Lung (tissue), 16 donors: ENCODE data around the gene TMC5. TPM values are rescaled to one million over a fixed set of nuclear protein-coding genes. Genes with fewer than 3 reads are reported as not detected.
A peak's percentile ranks its signal among the peaks of the same experiment; 100 is the strongest.
"Not testable (repeated sequence)": the region's sequence is repeated elsewhere in the genome, so short reads cannot be mapped to it uniquely, and the experiment has no call there.

Source experiments
- ATAC-seq: fragments of 200-7000 bp; cut with Tn5 transposase; one replicate; pipeline ENCODE4 v1.9.1; 2020; ENCODE audit warnings: moderate number of reproducible peaks; ENCODE audit not compliant: insufficient read depth, low FRiP score
- DNase-seq, 3 donors: peaks; one replicate each; pipeline ENCODE4 v3.0.0-alpha.2; 2013 to 2017
- H3K27ac ChIP-seq, 2 donors: one replicate each; pipeline ENCODE4 v1.5.1; 2013; ENCODE audit warnings: mild to moderate bottlenecking in 2 of 2, moderate library complexity in 2 of 2, control low read depth in 1 of 2, inconsistent platforms in 1 of 2, low read depth in 1 of 2, low read length in 1 of 2
- H3K27me3 ChIP-seq, 3 donors: one replicate each; pipeline ENCODE4 v1.5.1; 2013; ENCODE audit warnings: low read length in 2 of 3; ENCODE audit not compliant: control insufficient read depth in 3 of 3, insufficient read depth in 3 of 3
- H3K36me3 ChIP-seq, 4 donors: one replicate each; pipeline ENCODE4 v1.5.1; 2013; ENCODE audit warnings: low read length in 4 of 4, mild to moderate bottlenecking in 1 of 4, moderate library complexity in 1 of 4; ENCODE audit not compliant: control insufficient read depth in 4 of 4, insufficient read depth in 4 of 4
- H3K4me1 ChIP-seq, 5 donors: one replicate each; pipeline ENCODE4 v1.5.1; 2013; ENCODE audit warnings: low read length in 5 of 5, mild to moderate bottlenecking in 2 of 5, moderate library complexity in 1 of 5; ENCODE audit not compliant: control insufficient read depth in 5 of 5, insufficient read depth in 5 of 5
- H3K4me3 ChIP-seq: one replicate; pipeline ENCODE4 v1.5.1; 2013; ENCODE audit warnings: mild to moderate bottlenecking, control low read depth, moderate library complexity
- H3K9ac ChIP-seq, 2 donors: one replicate each; pipeline ENCODE4 v1.5.1; 2013; ENCODE audit warnings: low read length in 2 of 2, control low read depth in 1 of 2; ENCODE audit not compliant: insufficient read depth in 1 of 2
- H3K9me3 ChIP-seq, 4 donors: one replicate each; pipeline ENCODE4 v1.5.1; 2013; ENCODE audit warnings: low read length in 3 of 4, mild to moderate bottlenecking in 1 of 4, moderate library complexity in 1 of 4; ENCODE audit not compliant: control insufficient read depth in 4 of 4, insufficient read depth in 3 of 4
- WGBS, 2 donors: extraction: QIAGEN DNeasy Blood & Tissue Kit; methylation state at CpG; one replicate each; pipeline ENCODE4 v1.1.7; 2013; 5-methylcytosine and 5-hydroxymethylcytosine counted together
- long read RNA-seq, 5 donors: transcript quantifications; one replicate each; lab custom pipeline, GENCODE V29; 2026
- polyA plus RNA-seq, 2 donors: library from polyadenylated mRNA; stranded (reverse); fragments of 200-250 nt; gene quantifications; one replicate each; pipeline ENCODE4 v1.2.1, GENCODE V29; 2013
- total RNA-seq, 2 donors: library from RNA; depleted of rRNA in 1 of 2; stranded (reverse); fragments of >200 nt in 1 of 2; gene quantifications; one replicate each; pipeline ENCODE4 v1.2.1, GENCODE V29; 2014 to 2021
- TF ChIP-seq, protein P1 (sequence below): IDR thresholded peaks from 2 replicates; pipeline ENCODE4 v1.5.1; 2012; ENCODE audit warnings: mild to moderate bottlenecking; ENCODE audit errors: control extremely low read depth, extremely low read depth
- donor health status: control.
- donor health status: control.
- donor health status: Bipolar disorder and iron deficiency.
- donor health status: healthy.
- donor health status: DM: yes; HTN: yes; CAD: no.

TMC5 gene, protein sequence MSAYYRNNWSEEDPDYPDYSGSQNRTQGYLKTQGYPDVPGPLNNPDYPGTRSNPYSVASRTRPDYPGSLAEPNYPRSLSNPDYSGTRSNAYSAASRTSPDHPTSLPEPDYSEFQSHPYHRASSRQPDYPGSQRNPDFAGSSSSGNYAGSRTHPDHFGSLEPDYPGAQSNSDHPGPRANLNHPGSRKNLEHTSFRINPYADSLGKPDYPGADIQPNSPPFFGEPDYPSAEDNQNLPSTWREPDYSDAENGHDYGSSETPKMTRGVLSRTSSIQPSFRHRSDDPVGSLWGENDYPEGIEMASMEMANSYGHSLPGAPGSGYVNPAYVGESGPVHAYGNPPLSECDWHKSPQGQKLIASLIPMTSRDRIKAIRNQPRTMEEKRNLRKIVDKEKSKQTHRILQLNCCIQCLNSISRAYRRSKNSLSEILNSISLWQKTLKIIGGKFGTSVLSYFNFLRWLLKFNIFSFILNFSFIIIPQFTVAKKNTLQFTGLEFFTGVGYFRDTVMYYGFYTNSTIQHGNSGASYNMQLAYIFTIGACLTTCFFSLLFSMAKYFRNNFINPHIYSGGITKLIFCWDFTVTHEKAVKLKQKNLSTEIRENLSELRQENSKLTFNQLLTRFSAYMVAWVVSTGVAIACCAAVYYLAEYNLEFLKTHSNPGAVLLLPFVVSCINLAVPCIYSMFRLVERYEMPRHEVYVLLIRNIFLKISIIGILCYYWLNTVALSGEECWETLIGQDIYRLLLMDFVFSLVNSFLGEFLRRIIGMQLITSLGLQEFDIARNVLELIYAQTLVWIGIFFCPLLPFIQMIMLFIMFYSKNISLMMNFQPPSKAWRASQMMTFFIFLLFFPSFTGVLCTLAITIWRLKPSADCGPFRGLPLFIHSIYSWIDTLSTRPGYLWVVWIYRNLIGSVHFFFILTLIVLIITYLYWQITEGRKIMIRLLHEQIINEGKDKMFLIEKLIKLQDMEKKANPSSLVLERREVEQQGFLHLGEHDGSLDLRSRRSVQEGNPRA
- 100 to 1,000 TPM in 1 of 2 donors, 10 to 100 TPM in 1; 56.3 to 129 TPM for total RNA-seq
- 10 to 100 TPM; 43.2 to 50.5 TPM for polyA plus RNA-seq
- long read RNA-seq, donor 1: 0 reads
- long read RNA-seq, donor 2, partial matches to known transcripts: 23 of 29 reads
- long read RNA-seq, donor 2, other reads (novel, unspliced or antisense): 6 of 29 reads
- long read RNA-seq, donor 3: 0 reads
- long read RNA-seq, donor 4: 0 reads
- long read RNA-seq, donor 5: 0 reads

DNA sequence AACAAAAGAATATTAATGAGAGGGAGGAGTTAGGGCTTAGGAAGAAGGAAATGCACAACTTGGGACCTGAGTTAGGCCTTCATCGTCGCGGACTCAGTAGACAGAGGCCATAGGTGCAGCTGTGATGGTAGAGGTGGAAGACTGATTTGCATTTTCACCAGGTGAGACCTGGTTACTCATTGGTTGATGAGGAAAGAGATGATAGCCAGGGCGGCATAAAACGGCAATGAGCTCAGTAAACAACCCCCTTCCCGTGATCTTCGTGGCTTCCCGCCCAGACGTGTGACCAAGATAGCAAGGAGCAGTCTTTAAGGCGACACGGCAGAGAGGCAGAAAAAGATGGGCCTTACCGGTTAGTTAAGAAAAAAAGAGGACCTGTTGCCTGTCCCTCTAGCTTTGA, at the start of gene TMC5:
TMC5 (plus strand) TSS at position 244 of the 400 bp plus-strand sequence. CDS start 22,156 bp downstream, outside the sequence.
- ATAC-seq (no peak), DNase-seq (no peak)
- no peaks in the 10 kb centered on the region for H3K36me3 ChIP-seq
- peaks cover 0 to 3% (median 0%) of the 10 kb centered on the region in 4 donors for H3K9me3 ChIP-seq
- no peak within 1 kb of the TSS for H3K9ac ChIP-seq
- no peak within 1 kb of the TSS for H3K4me3 ChIP-seq
- H3K27me3 ChIP-seq: no peaks in the 10 kb centered on the region
- H3K4me1 ChIP-seq: peaks cover 0 to 2% (median 0%) of the 10 kb centered on the region in 5 donors
- 43 to 49% methylated on average over 12 of the region's 12 CpGs for WGBS, 2 donors
- H3K27ac ChIP-seq: peak within 1 kb of the TSS in 1 of 2 donors; percentile 74
- TF ChIP-seq, protein P1, sequence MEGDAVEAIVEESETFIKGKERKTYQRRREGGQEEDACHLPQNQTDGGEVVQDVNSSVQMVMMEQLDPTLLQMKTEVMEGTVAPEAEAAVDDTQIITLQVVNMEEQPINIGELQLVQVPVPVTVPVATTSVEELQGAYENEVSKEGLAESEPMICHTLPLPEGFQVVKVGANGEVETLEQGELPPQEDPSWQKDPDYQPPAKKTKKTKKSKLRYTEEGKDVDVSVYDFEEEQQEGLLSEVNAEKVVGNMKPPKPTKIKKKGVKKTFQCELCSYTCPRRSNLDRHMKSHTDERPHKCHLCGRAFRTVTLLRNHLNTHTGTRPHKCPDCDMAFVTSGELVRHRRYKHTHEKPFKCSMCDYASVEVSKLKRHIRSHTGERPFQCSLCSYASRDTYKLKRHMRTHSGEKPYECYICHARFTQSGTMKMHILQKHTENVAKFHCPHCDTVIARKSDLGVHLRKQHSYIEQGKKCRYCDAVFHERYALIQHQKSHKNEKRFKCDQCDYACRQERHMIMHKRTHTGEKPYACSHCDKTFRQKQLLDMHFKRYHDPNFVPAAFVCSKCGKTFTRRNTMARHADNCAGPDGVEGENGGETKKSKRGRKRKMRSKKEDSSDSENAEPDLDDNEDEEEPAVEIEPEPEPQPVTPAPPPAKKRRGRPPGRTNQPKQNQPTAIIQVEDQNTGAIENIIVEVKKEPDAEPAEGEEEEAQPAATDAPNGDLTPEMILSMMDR: no peak

DNA sequence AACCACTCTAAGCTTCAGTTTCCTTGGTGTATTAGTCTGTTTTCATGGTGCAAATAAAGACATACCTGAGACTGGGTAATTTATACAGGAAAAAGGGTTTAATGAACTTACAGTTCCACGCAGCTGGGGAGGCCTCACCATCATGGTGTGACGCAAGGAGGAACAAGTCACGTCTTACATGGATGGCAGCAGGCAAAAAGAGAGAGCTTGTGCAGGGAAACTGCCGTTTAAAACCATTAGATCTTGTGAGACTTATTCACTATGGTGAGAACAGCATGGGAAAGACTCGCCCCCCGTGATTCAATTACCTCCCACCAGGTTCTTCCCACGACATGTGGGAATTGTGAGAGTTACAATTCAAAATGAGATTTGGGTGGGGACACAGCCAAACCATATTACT, 45.1 kb upstream of the TMC5 start:
- not testable (repeated sequence) for ATAC-seq, H3K27me3 ChIP-seq, H3K9ac ChIP-seq, H3K9me3 ChIP-seq, H3K36me3 ChIP-seq, DNase-seq, H3K27ac ChIP-seq, H3K4me1 ChIP-seq, H3K4me3 ChIP-seq
- 90 to 93% methylated on average over 7 of the region's 7 CpGs for WGBS, 2 donors

DNA sequence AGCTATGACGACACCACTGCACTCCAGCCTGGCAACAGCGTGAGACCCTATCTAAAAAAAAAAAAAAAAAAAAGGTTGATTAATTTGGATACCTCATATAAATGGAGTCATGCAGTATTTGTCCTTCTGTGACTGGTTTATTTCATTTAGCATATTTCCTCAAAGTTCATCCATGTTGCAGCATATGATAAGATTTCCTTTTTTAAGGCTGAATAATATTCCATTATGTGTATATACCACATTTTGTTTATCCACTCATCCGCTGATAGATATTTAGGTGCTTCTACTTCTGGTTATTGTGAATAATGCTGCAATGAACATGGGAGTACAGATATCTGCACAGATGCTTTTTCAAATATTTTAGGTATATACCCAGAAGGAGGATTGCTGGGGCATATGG, 43.3 kb upstream of the TMC5 start:
- Histone ChIP-seq H3K36me3 (no peaks in the 10 kb centered on the region), H3K9ac (no peak overlapping the region), H3K9me3 (peaks cover 0 to 2% (median 0%) of the 10 kb centered on the region in 4 donors), H3K4me3 (no peak overlapping the region), H3K4me1 (peaks cover 0 to 2% (median 0%) of the 10 kb centered on the region in 5 donors), H3K27me3 (no peaks in the 10 kb centered on the region), H3K27ac (no peak overlapping the region)
- ATAC-seq (no peak), DNase-seq (no peak)
- WGBS, 2 donors: 97% methylated on average over 3 of the region's 3 CpGs
- TF ChIP-seq, protein P1: no peak
